ENCODE measurements around the gene SLC2A4RG. TPM values are rescaled to one million over a fixed set of nuclear protein-coding genes. Genes with fewer than 3 reads are reported as not detected.
A peak's percentile ranks its signal among the peaks of the same experiment; 100 is the strongest.
"Not testable (repeated sequence)": the region's sequence is repeated elsewhere in the genome, so short reads cannot be mapped to it uniquely, and the experiment has no call there.

SLC2A4RG gene
- total RNA-seq, 2 donors from 2014 or later, result 47.9 to 71.0 TPM

DNA sequence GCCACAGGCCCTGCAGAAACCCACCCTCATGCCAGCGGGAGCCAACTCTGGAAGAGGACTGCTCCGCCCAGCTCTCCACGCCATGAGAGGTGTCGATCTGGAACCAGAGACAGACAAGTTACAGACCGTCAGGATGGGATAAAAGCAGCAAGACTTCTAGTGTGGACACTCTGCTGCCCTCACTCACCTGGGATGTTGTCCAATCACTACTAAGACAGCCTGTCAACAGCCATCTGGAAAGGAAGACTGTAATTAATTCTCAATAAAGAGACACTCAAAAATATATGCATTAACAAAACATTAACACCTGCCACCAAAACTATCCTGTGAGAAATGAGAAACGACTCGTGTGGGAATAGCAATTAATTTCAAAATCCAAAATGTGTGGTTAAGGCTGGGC is 28.3 kb downstream of the SLC2A4RG start:
- intact Hi-C loops (cut with DNase I), result no loop called here
- ATAC-seq, result no peak
- no peak for DNase-seq

GRCh38 chr20:63768591-63769515 is 29.3 kb downstream of the SLC2A4RG start:
- intact Hi-C loops (cut with DNase I), result no loop called here
- DNase-seq (no peak), ATAC-seq (no peak)

GRCh38 chr20:63769891-63770474 is 30.4 kb downstream of the SLC2A4RG start:
- ATAC-seq, result no peak

GRCh38 chr20:63771046-63771707 is 31.6 kb downstream of the SLC2A4RG start:
- intact Hi-C loops (cut with DNase I), result no loop called here
- ATAC-seq (no peak), DNase-seq (no peak)

More at GRCh38 chr20:63769891-63770474, 30.4 kb downstream of the SLC2A4RG start:
- intact Hi-C loops (cut with DNase I), result no loop called here
- DNase-seq, result no peak

- peak in 1 of 2 donors; percentile 13 for ATAC-seq
- intact Hi-C loops (cut with DNase I), result no loop called here
- DNase-seq, result peak; percentile 51
Measured at GRCh38 chr20:63772781-63773518, 33.4 kb downstream of the SLC2A4RG start.

GRCh38 chr20:63773571-63774241 is 34.1 kb downstream of the SLC2A4RG start:
- intact Hi-C loops (cut with DNase I), result no loop called here
- ATAC-seq (no peak), DNase-seq (no peak)

DNA sequence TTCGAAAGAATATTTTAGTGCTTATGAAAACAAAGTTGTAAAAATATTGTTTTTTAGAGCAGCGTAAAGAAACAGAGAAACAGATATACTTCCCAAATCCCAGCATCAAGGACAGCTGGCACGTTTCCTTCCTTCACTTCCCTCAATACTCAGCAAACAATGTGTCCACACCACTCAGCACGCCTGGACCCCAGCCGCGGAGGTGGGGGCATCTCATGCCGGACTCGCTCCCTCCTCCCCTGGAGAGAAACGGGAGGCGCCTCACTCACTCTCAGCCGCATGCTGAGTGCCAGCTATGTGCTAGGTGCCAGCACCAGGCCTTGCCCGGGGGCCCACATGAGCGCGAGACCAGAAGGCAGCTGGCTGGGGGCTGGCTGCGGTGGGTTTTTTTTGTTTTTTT is 34.7 kb downstream of the SLC2A4RG start:
- no peak for DNase-seq
- intact Hi-C loops (cut with DNase I), result no loop called here
- ATAC-seq, result peak in 1 of 2 donors; percentile 31

GRCh38 chr20:63775096-63775978 is 35.8 kb downstream of the SLC2A4RG start:
- peak; percentile 65 to 79 for ATAC-seq
- DNase-seq, result peak; percentile 67
- intact Hi-C loops (cut with DNase I), result loop anchor here (5.0 kb wide), 2 partner anchors 87 to 197 kb away; partner anchors contain the start of gene ABHD16B (in 1 of the 2)

- not testable (repeated sequence) for DNase-seq, ATAC-seq
- intact Hi-C loops (cut with DNase I), result loop anchor here (5.0 kb wide), 2 partner anchors 85 to 195 kb away; partner anchors contain the start of gene ABHD16B (in 1 of the 2)
Measured at GRCh38 chr20:63776875-63777274, 37.3 kb downstream of the SLC2A4RG start.

DNA sequence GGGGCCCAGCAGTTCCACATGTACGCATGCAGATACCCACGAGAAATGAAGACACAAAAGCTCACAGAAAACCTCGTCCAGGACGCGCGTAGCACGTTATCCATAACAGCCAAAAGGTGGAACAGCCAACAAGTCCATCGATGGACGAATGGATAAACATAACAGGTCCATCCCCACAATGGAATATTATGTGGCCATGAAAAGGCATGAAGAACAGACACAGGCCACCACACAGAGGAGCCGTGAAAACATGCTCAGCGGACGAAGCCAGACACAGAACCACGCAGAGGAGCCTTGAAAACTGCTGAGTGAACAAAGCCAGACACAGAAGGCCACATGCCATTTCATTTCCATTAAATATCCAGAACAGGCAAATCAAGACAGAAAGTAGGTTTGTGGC is 38.0 kb downstream of the SLC2A4RG start:
- ATAC-seq (no peak), DNase-seq (no peak)
- intact Hi-C loops (cut with DNase I), result loop anchor here (5.0 kb wide), 2 partner anchors 85 to 195 kb away; partner anchors contain the start of gene ABHD16B (in 1 of the 2)

GRCh38 chr20:63778034-63778752 is 38.6 kb downstream of the SLC2A4RG start:
- DNase-seq, result no peak
- intact Hi-C loops (cut with DNase I), result loop anchor here (5.0 kb wide), 2 partner anchors 84 to 194 kb away; partner anchors contain the start of gene ABHD16B (in 1 of the 2)
- no peak for ATAC-seq

- ATAC-seq, result no peak
- intact Hi-C loops (cut with DNase I), result loop anchor here (5.0 kb wide), 2 partner anchors 83 to 193 kb away; partner anchors contain the start of gene ABHD16B (in 1 of the 2)
- no peak for DNase-seq
Measured at GRCh38 chr20:63778857-63779256, 39.3 kb downstream of the SLC2A4RG start.

GRCh38 chr20:63781181-63781580 is 41.6 kb downstream of the SLC2A4RG start:
- intact Hi-C loops (cut with DNase I), result no loop called here
- no peak for DNase-seq

DNA sequence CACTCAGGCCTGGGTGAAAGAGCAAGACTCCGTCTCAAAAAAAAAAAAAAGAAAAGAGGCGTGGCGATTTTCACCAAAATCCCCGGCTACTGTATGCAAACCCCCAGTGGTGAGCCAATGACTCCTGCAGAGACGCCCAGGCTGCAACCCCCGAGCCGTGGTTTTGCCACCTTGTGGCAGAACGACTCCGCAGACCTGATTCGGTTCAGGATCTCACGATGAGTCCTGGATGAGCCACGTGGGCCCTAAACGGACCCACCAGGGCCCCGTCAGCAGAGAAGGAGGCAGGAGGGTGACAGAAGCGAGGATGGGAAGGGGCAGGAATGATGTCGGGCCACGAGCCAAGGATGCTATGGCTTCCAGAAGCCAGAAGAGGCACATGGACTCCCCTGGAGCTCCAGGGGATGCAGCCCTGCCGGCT is 42.5 kb downstream of the SLC2A4RG start:
- DNase-seq (no peak), ATAC-seq (no peak)
- intact Hi-C loops (cut with DNase I), result no loop called here

More at GRCh38 chr20:63781181-63781580, 41.6 kb downstream of the SLC2A4RG start:
- ATAC-seq, result no peak

- no peak for DNase-seq
- intact Hi-C loops (cut with DNase I), result no loop called here
- ATAC-seq, result no peak
Measured at GRCh38 chr20:63782521-63782971, 43.0 kb downstream of the SLC2A4RG start.

DNA sequence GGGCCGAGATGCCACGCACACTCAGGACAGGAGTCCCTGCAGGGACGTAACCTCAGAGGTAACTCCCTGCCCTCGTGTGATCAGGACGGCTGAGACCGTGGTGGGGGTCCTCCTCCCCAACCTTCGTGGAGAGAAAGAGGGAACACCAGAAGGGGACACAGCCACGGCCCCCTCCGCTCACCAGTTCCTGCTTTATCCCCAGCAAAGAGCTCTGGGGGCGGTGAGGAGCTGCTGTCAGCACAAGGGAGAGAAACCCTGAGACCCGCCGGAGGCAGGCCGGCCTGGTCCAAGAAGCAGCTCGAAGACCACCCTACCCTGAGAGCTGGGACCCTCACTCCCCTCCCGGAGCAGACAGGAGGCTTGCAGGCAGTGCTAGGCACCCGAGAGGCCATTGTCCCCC is 44.4 kb downstream of the SLC2A4RG start:
- intact Hi-C loops (cut with DNase I), result no loop called here
- ATAC-seq, result no peak

More for the DNA sequence above, 44.4 kb downstream of the SLC2A4RG start:
- DNase-seq, result no peak

All from left cardiac atrium (tissue), 4 donors.